Measurements from ENCODE around the gene ZNF3. TPM values are rescaled to one million over a fixed set of nuclear protein-coding genes. Genes with fewer than 3 reads are reported as not detected.

Gene ZNF3
- total and polyA plus RNA-seq, 9 donors: 21.9 to 45.0 (median 38.4) TPM

DNA sequence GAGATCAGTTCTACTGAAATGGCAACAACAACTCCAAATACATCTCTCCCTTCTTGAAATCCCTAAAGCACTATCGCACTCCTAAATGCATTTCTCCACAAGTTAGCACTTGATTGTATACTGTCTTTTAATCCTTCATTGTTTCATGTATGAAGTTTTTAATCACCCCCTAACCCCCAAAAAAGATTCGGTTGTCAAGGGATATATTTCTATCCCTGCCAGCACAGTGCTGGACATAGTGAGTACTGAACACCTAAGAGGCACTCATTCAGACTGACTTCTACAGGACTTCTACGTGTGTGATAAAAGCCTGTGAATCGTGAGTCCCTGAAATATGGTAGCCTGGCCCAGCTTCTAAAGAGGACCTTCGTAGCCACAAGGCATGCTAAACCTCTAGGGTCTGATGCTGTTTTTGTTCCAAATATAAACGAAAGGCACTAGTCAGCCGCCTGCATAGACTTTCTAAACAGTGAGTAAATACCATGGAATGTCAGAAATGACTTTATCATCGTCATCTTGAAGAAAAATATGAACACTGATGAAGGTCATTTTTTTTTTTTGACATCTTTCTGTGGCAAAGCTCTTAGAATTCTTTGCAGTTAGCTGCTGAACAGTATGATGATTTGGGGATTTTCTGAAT is 46.5 kb downstream of the ZNF3 start:
- no peaks in the 10 kb centered on the region for H3K36me3 ChIP-seq
- no peaks in the 10 kb centered on the region for H3K27me3 ChIP-seq
- H3K4me3 ChIP-seq: no peak overlapping the region
- H3K4me1 ChIP-seq (ENCODE audit: insufficient read depth): peaks cover 3% of the 10 kb centered on the region
- no peak overlapping the region for H3K27ac ChIP-seq
- H3K9me3 ChIP-seq: no peaks in the 10 kb centered on the region
- TF ChIP-seq, protein P1, sequence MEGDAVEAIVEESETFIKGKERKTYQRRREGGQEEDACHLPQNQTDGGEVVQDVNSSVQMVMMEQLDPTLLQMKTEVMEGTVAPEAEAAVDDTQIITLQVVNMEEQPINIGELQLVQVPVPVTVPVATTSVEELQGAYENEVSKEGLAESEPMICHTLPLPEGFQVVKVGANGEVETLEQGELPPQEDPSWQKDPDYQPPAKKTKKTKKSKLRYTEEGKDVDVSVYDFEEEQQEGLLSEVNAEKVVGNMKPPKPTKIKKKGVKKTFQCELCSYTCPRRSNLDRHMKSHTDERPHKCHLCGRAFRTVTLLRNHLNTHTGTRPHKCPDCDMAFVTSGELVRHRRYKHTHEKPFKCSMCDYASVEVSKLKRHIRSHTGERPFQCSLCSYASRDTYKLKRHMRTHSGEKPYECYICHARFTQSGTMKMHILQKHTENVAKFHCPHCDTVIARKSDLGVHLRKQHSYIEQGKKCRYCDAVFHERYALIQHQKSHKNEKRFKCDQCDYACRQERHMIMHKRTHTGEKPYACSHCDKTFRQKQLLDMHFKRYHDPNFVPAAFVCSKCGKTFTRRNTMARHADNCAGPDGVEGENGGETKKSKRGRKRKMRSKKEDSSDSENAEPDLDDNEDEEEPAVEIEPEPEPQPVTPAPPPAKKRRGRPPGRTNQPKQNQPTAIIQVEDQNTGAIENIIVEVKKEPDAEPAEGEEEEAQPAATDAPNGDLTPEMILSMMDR (IDR thresholded peaks at IDR 0.05): no peak
- TF ChIP-seq POLR2A (IDR thresholded peaks at IDR 0.05) (no peak), EP300 (IDR thresholded peaks at IDR 0.05) (no peak)
- intact Hi-C loops (cut with DNase I): no loop called here
- 56 to 75% (median 62%) methylated on average over 8 of the region's 8 CpGs for WGBS, 3 donors
- DNase-seq: no peak

DNA sequence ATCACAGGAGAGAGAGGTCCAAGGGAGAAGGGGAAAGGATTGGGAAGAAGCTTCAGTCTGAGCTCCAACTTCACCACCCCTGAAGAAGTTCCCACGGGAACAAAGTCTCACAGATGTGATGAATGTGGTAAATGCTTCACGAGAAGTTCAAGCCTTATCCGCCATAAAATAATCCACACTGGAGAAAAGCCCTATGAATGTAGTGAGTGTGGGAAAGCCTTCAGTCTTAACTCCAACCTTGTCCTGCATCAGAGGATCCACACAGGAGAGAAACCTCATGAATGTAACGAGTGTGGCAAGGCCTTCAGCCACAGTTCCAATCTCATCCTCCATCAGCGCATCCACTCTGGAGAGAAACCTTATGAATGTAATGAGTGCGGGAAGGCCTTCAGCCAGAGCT is 48.0 kb downstream of the ZNF3 start:
- peaks cover 3% of the 10 kb centered on the region for H3K4me1 ChIP-seq (ENCODE audit: insufficient read depth)
- no peaks in the 10 kb centered on the region for H3K9me3 ChIP-seq
- H3K4me3 ChIP-seq: no peak overlapping the region
- WGBS, 3 donors: 93 to 99% (median 95%) methylated on average over 6 of the region's 6 CpGs
- DNase-seq: no peak
- intact Hi-C loops (cut with DNase I): no loop called here
- TF ChIP-seq EP300 (IDR thresholded peaks at IDR 0.05) (no peak), POLR2A (IDR thresholded peaks at IDR 0.05) (no peak)
- TF ChIP-seq, protein P1 (IDR thresholded peaks at IDR 0.05): no peak
- H3K36me3 ChIP-seq: no peaks in the 10 kb centered on the region
- no peak overlapping the region for H3K27ac ChIP-seq
- no peaks in the 10 kb centered on the region for H3K27me3 ChIP-seq

DNA sequence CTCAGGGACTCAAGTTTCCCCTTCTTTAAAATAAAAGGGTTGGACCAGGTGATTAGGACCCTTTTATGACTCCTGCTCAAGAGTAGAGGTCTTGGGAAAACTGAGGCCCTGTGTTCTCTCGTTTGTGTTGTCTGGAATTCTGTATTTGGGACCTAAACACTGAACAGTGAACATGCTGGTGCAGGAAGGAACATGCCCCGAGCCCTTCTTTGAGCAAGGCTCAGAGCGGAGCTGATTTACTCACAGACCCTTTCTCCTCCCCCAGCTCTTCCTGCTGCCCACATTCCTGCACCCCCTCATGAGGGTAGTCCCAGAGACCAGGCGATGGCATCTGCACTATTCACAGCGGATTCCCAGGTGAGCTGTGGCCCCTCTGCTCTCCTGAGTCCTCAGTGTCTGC is 51.9 kb downstream of the ZNF3 start:
- H3K4me3 ChIP-seq: no peak overlapping the region
- H3K36me3 ChIP-seq: no peaks in the 10 kb centered on the region
- no peaks in the 10 kb centered on the region for H3K9me3 ChIP-seq
- DNase-seq: no peak
- H3K4me1 ChIP-seq (ENCODE audit: insufficient read depth): no peaks in the 10 kb centered on the region
- H3K27ac ChIP-seq: no peak overlapping the region
- H3K27me3 ChIP-seq: no peaks in the 10 kb centered on the region
- intact Hi-C loops (cut with DNase I): no loop called here
- no peak for TF ChIP-seq EP300 (IDR thresholded peaks at IDR 0.05)
- TF ChIP-seq, protein P1 (IDR thresholded peaks at IDR 0.05): no peak
- TF ChIP-seq POLR2A (IDR thresholded peaks at IDR 0.05): no peak
- 83 to 89% (median 88%) methylated on average over 5 of the region's 5 CpGs for WGBS, 3 donors

DNA sequence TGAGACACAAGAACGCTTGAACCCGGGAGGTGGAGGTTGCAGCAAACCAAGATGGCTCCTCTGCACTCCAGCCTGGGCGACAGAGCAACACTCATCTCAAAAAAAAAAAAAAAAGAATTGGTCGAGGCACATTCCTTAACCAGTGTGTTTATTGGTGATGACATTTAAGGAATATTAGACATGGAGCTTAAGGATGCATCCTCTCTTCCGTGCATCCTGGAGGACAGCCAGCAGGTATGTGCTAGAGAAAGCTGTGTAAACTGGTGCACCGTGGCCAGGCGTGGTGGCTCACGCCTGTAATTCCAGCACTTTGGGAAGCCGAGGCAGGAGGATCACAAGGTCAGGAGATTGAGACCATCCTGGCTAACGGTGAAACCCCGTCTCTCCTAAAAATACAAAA is 54.3 kb downstream of the ZNF3 start:
- no peak overlapping the region for H3K4me3 ChIP-seq
- WGBS, 3 donors: 84 to 94% (median 93%) methylated on average over 11 of the region's 11 CpGs
- H3K9me3 ChIP-seq: no peaks in the 10 kb centered on the region
- intact Hi-C loops (cut with DNase I): no loop called here
- no peaks in the 10 kb centered on the region for H3K27me3 ChIP-seq
- H3K27ac ChIP-seq: no peak overlapping the region
- TF ChIP-seq POLR2A (IDR thresholded peaks at IDR 0.05): no peak
- TF ChIP-seq, protein P1 (IDR thresholded peaks at IDR 0.05): no peak
- DNase-seq: no peak
- no peaks in the 10 kb centered on the region for H3K4me1 ChIP-seq (ENCODE audit: insufficient read depth)
- H3K36me3 ChIP-seq: no peaks in the 10 kb centered on the region
